H1 (cell line): ENCODE data around the gene SKP1. TPM values are rescaled to one million over a fixed set of nuclear protein-coding genes. Genes with fewer than 3 reads are reported as not detected.

Source experiments
- CTCF ChIA-PET: fragments of 300-600 bp; sonication (Branson Sonifier 250); formaldehyde crosslinking; loops from one replicate; lab custom pipeline; 2021; ENCODE audit not compliant: partially characterized antibody; lab: Charles Lee
- POLR2A ChIA-PET: fragments of 300-600 bp; sonication (Branson Sonifier 250); formaldehyde crosslinking; loops from one replicate; lab custom pipeline; 2021; ENCODE audit warnings: inconsistent platforms; ENCODE audit not compliant: partially characterized antibody; lab: Charles Lee
- DNase-seq, 2 experiments: peaks; one replicate each; pipeline versions ENCODE4 v3.0.0 to v3.0.0-alpha.2; 2010 to 2022; ENCODE audit warnings: low spot score in 2 of 2, low read depth in 1 of 2, mixed read lengths in 1 of 2
- FAIRE-seq: peaks from 2 replicates; lab custom pipeline; 2011; peaks lifted over from hg19 to GRCh38; lab: Jason Lieb, UNC
- H2AFZ ChIP-seq: 2 replicates; pipeline ENCODE4 v1.8.1; 2012; ENCODE audit warnings: low read length, inconsistent platforms
- H2AK5ac ChIP-seq: 2 replicates; pipeline ENCODE4 v1.6.1; 2013; ENCODE audit warnings: low read depth, low read length
- H2BK120ac ChIP-seq: replicated peaks from 2 replicates; pipeline ENCODE3; 2013; ENCODE audit warnings: low read depth, low read length, inconsistent platforms
- H2BK12ac ChIP-seq: 2 replicates; pipeline ENCODE4 v1.6.1; 2013; ENCODE audit warnings: low read depth, low read length
- H2BK15ac ChIP-seq: 2 replicates; pipeline ENCODE4 v1.6.1; 2013; ENCODE audit warnings: low read length
- H2BK20ac ChIP-seq: 2 replicates; pipeline ENCODE4 v1.6.1; 2013; ENCODE audit warnings: low read length
- H2BK5ac ChIP-seq: 2 replicates; pipeline ENCODE4 v1.6.1; 2013; ENCODE audit warnings: low read depth, low read length
- H3K14ac ChIP-seq: 2 replicates; pipeline ENCODE4 v1.6.1; 2013; ENCODE audit warnings: inconsistent platforms; ENCODE audit not compliant: insufficient read length
- H3K18ac ChIP-seq: 2 replicates; pipeline ENCODE4 v1.6.1; 2013; ENCODE audit warnings: low read length; ENCODE audit errors: extremely low read depth
- H3K23ac ChIP-seq: 2 replicates; pipeline ENCODE4 v1.6.1; 2013; ENCODE audit warnings: inconsistent platforms; ENCODE audit not compliant: insufficient read length
- H3K23me2 ChIP-seq: 2 replicates; pipeline ENCODE4 v1.6.1; 2013; ENCODE audit warnings: low read depth, low read length
- H3K27ac ChIP-seq: 2 replicates; pipeline ENCODE4 v1.6.1; 2011; ENCODE audit warnings: low read depth, low read length, inconsistent platforms
- H3K27me3 ChIP-seq, 4 experiments: replicated peaks in 1 of 4; 1 replicate in 1 of 4; 2 replicates in 3 of 4; pipeline versions ENCODE4 v1.6.1 to v1.8.1; 2011 to 2013; ENCODE audit warnings: low read length in 3 of 4, mild to moderate bottlenecking in 3 of 4, inconsistent platforms in 2 of 4, mixed read lengths in 2 of 4, moderate library complexity in 1 of 4; ENCODE audit not compliant: control insufficient read depth in 3 of 4, insufficient read depth in 3 of 4; ENCODE audit errors: extremely low read depth in 1 of 4
- H3K36me3 ChIP-seq, 4 experiments: 2 replicates each; pipeline versions ENCODE4 v1.6.1 to v1.8.1; 2011 to 2013; ENCODE audit warnings: mild to moderate bottlenecking in 4 of 4, low read length in 3 of 4, moderate library complexity in 2 of 4, control low read depth in 1 of 4, inconsistent platforms in 1 of 4; ENCODE audit not compliant: insufficient read depth in 4 of 4, control insufficient read depth in 2 of 4
- H3K4ac ChIP-seq: replicated peaks from 2 replicates; pipeline ENCODE3; 2013; ENCODE audit warnings: low read length, low read depth, mixed read lengths, inconsistent platforms; ENCODE audit not compliant: insufficient read length
- H3K4me1 ChIP-seq, 4 experiments: replicated peaks in 1 of 4; 1 replicate in 1 of 4; 2 replicates in 3 of 4; pipeline versions ENCODE4 v1.6.1 to v1.8.1; 2011 to 2013; ENCODE audit warnings: low read length in 3 of 4, inconsistent platforms in 2 of 4, mixed read lengths in 1 of 4; ENCODE audit not compliant: insufficient read depth in 4 of 4, control insufficient read depth in 3 of 4
- H3K4me2 ChIP-seq, 2 experiments: 2 replicates each; pipeline versions ENCODE4 v1.6.1 to v1.8.1; 2011 to 2013; ENCODE audit warnings: low read depth in 2 of 2, low read length in 2 of 2, control low read depth in 1 of 2, inconsistent platforms in 1 of 2, mild to moderate bottlenecking in 1 of 2; ENCODE audit not compliant: insufficient read depth in 1 of 2
- H3K4me3 ChIP-seq, 4 experiments: fragments of 200-600, 300-600 bp in 1 of 4; sonication (generic), shearing (Covaris generic), sonication (Bioruptor Twin) in 1 of 4; 2 replicates each; pipeline versions ENCODE4 v1.5.1 to v1.8.1; 2011 to 2016; ENCODE audit warnings: low read length in 4 of 4, low read depth in 3 of 4, control low read depth in 2 of 4, inconsistent platforms in 2 of 4, mild to moderate bottlenecking in 2 of 4, mixed read lengths in 1 of 4, moderate library complexity in 1 of 4; ENCODE audit not compliant: insufficient read depth in 2 of 4; ENCODE audit errors: extremely low read depth in 1 of 4
- H3K56ac ChIP-seq: replicated peaks from 2 replicates; pipeline ENCODE3; 2013; ENCODE audit warnings: low read depth, mild to moderate bottlenecking, mixed read lengths, low read length, inconsistent platforms; ENCODE audit not compliant: insufficient read length
- H3K79me1 ChIP-seq: 2 replicates; pipeline ENCODE4 v1.6.1; 2013; ENCODE audit warnings: low read depth, low read length, control low read depth
- H3K79me2 ChIP-seq, 2 experiments: 2 replicates each; pipeline versions ENCODE4 v1.6.1 to v1.8.1; 2012 to 2013; ENCODE audit warnings: low read length in 2 of 2, mild to moderate bottlenecking in 2 of 2, inconsistent platforms in 1 of 2; ENCODE audit not compliant: insufficient read depth in 2 of 2, control insufficient read depth in 1 of 2
- H3K9ac ChIP-seq, 4 experiments: replicated peaks in 1 of 4; 1 replicate in 1 of 4; 2 replicates in 3 of 4; pipeline versions ENCODE4 v1.6.1 to v1.8.1; 2011 to 2013; ENCODE audit warnings: low read depth in 3 of 4, low read length in 3 of 4, control low read depth in 2 of 4, mild to moderate bottlenecking in 2 of 4, moderate library complexity in 2 of 4, inconsistent platforms in 1 of 4; ENCODE audit errors: extremely low read depth in 1 of 4
- H3K9me3 ChIP-seq, 2 experiments: 2 replicates each; pipeline versions ENCODE4 v1.6.1 to v1.8.1; 2012 to 2013; ENCODE audit warnings: mild to moderate bottlenecking in 2 of 2, moderate library complexity in 2 of 2, control low read depth in 1 of 2, inconsistent platforms in 1 of 2, low read depth in 1 of 2, low read length in 1 of 2, mixed read lengths in 1 of 2; ENCODE audit not compliant: insufficient read depth in 2 of 2
- H4K20me1 ChIP-seq, 2 experiments: replicated peaks in 1 of 2; 2 replicates each; pipeline versions ENCODE3 to v1.8.1; 2011 to 2013; ENCODE audit warnings: inconsistent platforms in 2 of 2, low read length in 2 of 2, mild to moderate bottlenecking in 1 of 2; ENCODE audit not compliant: insufficient read depth in 2 of 2, control insufficient read depth in 1 of 2
- H4K5ac ChIP-seq: 2 replicates; pipeline ENCODE4 v1.6.1; 2013; ENCODE audit warnings: low read length, low read depth, mixed read lengths, inconsistent platforms; ENCODE audit not compliant: insufficient read length
- H4K8ac ChIP-seq: 2 replicates; pipeline ENCODE4 v1.8.0; 2013; ENCODE audit warnings: mild to moderate bottlenecking, moderate library complexity, low read length, inconsistent platforms; ENCODE audit not compliant: insufficient read depth; ENCODE audit errors: extremely low read depth
- H4K91ac ChIP-seq: replicated peaks from 2 replicates; pipeline ENCODE3; 2013; ENCODE audit warnings: low read length, mixed read lengths, inconsistent platforms; ENCODE audit not compliant: insufficient read length
- KDM1A ChIP-seq: fragments of 200-600, 300-600 bp; sonication (generic); IDR thresholded peaks from 2 replicates; pipeline ENCODE4 v1.7.1; 2016; ENCODE audit warnings: mild to moderate bottlenecking, low read length, borderline replicate concordance
- KDM4A ChIP-seq: IDR thresholded peaks from one replicate; pipeline ENCODE4 v1.7.1; 2012; ENCODE audit warnings: low read depth, mild to moderate bottlenecking, moderate library complexity, low read length, inconsistent platforms; ENCODE audit not compliant: severe bottlenecking
- PHF8 ChIP-seq: fragments of 200-600 bp; sonication (generic); conservative IDR thresholded peaks from 2 replicates; pipeline ENCODE4 v1.7.1; 2012; ENCODE audit warnings: low read depth, mild to moderate bottlenecking, inconsistent platforms, low read length, moderate library complexity
- RAD21 ChIP-seq, 2 experiments: IDR thresholded peaks in 1 of 2; conservative IDR thresholded peaks in 1 of 2; 2 replicates each; pipeline ENCODE4 v1.6.1; 2011; ENCODE audit warnings: low read depth in 2 of 2, low read length in 2 of 2, improper control_type of control experiment in 1 of 2, inconsistent platforms in 1 of 2, mild to moderate bottlenecking in 1 of 2, moderate library complexity in 1 of 2
- RBBP5 ChIP-seq: IDR thresholded peaks from 2 replicates; pipeline ENCODE4 v1.7.1; 2012; ENCODE audit warnings: low read depth, mild to moderate bottlenecking, inconsistent platforms, low read length, moderate library complexity, borderline replicate concordance
- RXRA ChIP-seq: IDR thresholded peaks from 2 replicates; pipeline ENCODE4 v1.6.1; 2011; ENCODE audit warnings: low read depth, mild to moderate bottlenecking, low read length, moderate library complexity; ENCODE audit not compliant: insufficient read depth
- SP1 ChIP-seq: IDR thresholded peaks from 2 replicates; pipeline ENCODE4 v1.6.1; 2011; ENCODE audit warnings: low read depth, low read length
- SRF ChIP-seq: IDR thresholded peaks from 2 replicates; pipeline ENCODE4 v1.6.1; 2011; ENCODE audit warnings: mild to moderate bottlenecking, low read depth, low read length, moderate library complexity
- WGBS, 2 experiments: shearing (Covaris generic) in 1 of 2; methylation state at CpG; one replicate each; pipeline versions ENCODE4 v1.1.6 to v1.1.7; 2013 to 2015; ENCODE audit warnings: low lambda C conversion rate in 2 of 2, mixed read lengths in 2 of 2, inconsistent platforms in 1 of 2, low coverage in 1 of 2, missing lambda C conversion rate in 1 of 2; ENCODE audit not compliant: insufficient replicate concordance in 2 of 2, insufficient coverage in 1 of 2, insufficient read length in 1 of 2; ENCODE audit errors: extremely low coverage in 1 of 2, missing lambda C conversion rate in 1 of 2; 5-methylcytosine and 5-hydroxymethylcytosine counted together
- polyA plus RNA-seq, 7 experiments: library from polyadenylated mRNA; depleted of rRNA in 3 of 7; stranded (reverse) in 5 of 7; unstranded in 2 of 7; fragments of >200 nt in 5 of 7; fragments of 200-250 nt in 2 of 7; gene quantifications; 1 replicate in 5 of 7; 2 replicates in 1 of 7; 4 replicates in 1 of 7; pipeline versions ENCODE4 v1.2.1 to v1.2.3, GENCODE V29; 2011 to 2013; ENCODE audit warnings: missing spikeins in 2 of 7, mixed read lengths in 2 of 7
- total RNA-seq: library from RNA; stranded (reverse); fragmentation: NEBNext Ultra II Directional; extraction: Animal tissue kit (Norgen Biotek cat#: 25700); gene quantifications from 2 replicates; pipeline ENCODE4 v1.2.1, GENCODE V29; 2021
- TF ChIP-seq, protein P1 (sequence below): IDR thresholded peaks from 2 replicates; pipeline ENCODE4 v1.6.1; 2011; ENCODE audit warnings: low read depth, mild to moderate bottlenecking, low read length; ENCODE audit not compliant: insufficient read depth

The SKP1 gene
- total and polyA plus RNA-seq, 2 of the 8 experiments (the other 6 are each of a cell fraction or from before 2014, with no cell fraction given) = 163 to 332 TPM

DNA sequence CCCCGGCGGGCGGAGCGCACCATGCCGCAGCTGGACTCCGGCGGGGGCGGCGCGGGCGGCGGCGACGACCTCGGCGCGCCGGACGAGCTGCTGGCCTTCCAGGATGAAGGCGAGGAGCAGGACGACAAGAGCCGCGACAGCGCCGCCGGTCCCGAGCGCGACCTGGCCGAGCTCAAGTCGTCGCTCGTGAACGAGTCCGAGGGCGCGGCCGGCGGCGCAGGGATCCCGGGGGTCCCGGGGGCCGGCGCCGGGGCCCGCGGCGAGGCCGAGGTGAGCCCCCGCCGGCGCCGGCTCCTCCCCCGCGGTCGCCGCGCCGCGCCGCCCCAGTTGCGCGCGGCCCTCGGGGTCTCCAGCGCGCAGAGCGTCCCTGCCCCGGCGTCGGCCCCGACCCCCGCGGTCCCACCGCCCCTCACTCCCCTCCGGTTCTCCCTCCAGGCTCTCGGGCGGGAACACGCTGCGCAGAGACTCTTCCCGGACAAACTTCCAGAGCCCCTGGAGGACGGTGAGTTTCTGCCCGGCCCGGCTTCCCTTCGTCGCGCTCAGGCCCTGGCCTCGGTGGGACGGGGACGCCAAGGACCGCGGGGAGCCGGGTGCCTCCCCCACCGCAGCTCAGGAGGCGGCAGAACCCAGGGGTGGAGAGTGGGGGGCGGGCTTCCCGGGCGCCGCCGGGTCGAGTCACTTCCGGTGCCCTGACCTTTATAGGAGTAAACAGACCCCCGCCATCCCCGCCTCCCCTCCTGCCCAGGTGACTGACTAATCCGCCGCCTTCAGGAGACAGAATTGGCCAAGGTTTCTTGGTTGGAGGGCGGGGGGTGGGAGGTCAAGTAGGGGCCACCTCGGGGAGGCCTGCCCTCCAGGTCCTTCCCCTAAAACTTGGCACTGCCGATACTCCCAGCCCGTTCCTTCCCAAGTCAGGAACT, 61.6 kb downstream of the SKP1 start:
- FAIRE-seq = no peak
- 0 out of 2 replicates have a peak, but pooled peaks have one; percentile 9 for TF ChIP-seq SRF
- TF ChIP-seq, protein P1, sequence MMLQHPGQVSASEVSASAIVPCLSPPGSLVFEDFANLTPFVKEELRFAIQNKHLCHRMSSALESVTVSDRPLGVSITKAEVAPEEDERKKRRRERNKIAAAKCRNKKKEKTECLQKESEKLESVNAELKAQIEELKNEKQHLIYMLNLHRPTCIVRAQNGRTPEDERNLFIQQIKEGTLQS = 0 out of 2 replicates have a peak, but pooled peaks have one; percentile 2
- no peak for TF ChIP-seq SP1
- no peak for TF ChIP-seq RAD21 (IDR thresholded peaks at IDR 0.05 in 1 of 2, conservative IDR thresholded peaks at IDR 0.05 in 1 of 2; ENCODE audit: low read depth in 2 of 2, low read length in 2 of 2)
- TF ChIP-seq PHF8 = peak; percentile 50
- TF ChIP-seq KDM4A = peak; percentile 66
- TF ChIP-seq RBBP5 = peak; percentile 46; the same call in 1 of the 2 replicates
- TF ChIP-seq RXRA = peak; percentile 75; the same call in 1 of the 2 replicates
- 0 out of 2 replicates have a peak, but pooled peaks have one; percentile 16 for TF ChIP-seq KDM1A

More for the DNA sequence above, 61.6 kb downstream of the SKP1 start:
- H3K79me1 ChIP-seq = no peaks in the 10 kb centered on the region
- H3K9ac ChIP-seq = peak overlapping the region; percentile 22 to 68 (median 56); a peak in 3 of 7 replicates
- H4K91ac ChIP-seq = no peak overlapping the region
- H2AFZ ChIP-seq = no peak overlapping the region
- H2BK15ac ChIP-seq = no peak overlapping the region
- peak overlapping the region; percentile 90 for H3K18ac ChIP-seq
- peak overlapping the region; percentile 74 to 100 for H3K4me2 ChIP-seq
- H3K14ac ChIP-seq = no peak overlapping the region
- H3K79me2 ChIP-seq = no peaks in the 10 kb centered on the region
- peak in 1 of 2 experiments; percentile 77 for DNase-seq
- H2BK5ac ChIP-seq = no peak overlapping the region
- peak overlapping the region; percentile 63 for H4K8ac ChIP-seq
- peaks cover 0 to 15% (median 9%) of the 10 kb centered on the region in 4 experiments; a peak in 6 of 7 replicates for H3K4me1 ChIP-seq
- H3K9me3 ChIP-seq = no peaks in the 10 kb centered on the region
- no peak overlapping the region for H2AK5ac ChIP-seq
- ChIA-PET POLR2A (interaction anchor here (0.7 to 5.0 kb wide), 4 partner anchors 9 to 111 kb away, joined by 3 to 17 read pairs (median 3); partner anchors contain the start of gene SKP1), CTCF (interaction anchor here (1.3 to 21.7 kb wide), 4 partner anchors 10 to 29 kb away, joined by 5 to 270 read pairs (median 66); no protein-coding TSS in a partner anchor)
- no peak overlapping the region for H3K23ac ChIP-seq
- H2BK20ac ChIP-seq = no peak overlapping the region
- H3K27me3 ChIP-seq = peaks cover 20 to 35% (median 32%) of the 10 kb centered on the region in 4 experiments
- peaks cover 10% of the 10 kb centered on the region; the same call in 1 of the 2 replicates for H3K23me2 ChIP-seq
- H3K4ac ChIP-seq = no peak overlapping the region
- H3K27ac ChIP-seq = no peak overlapping the region
- peaks cover 0 to 2% (median 0%) of the 10 kb centered on the region in 4 experiments; a peak in 1 of 8 replicates for H3K36me3 ChIP-seq
- no peak overlapping the region for H2BK12ac ChIP-seq
- peak overlapping the region; percentile 53 to 89 (median 66) for H3K4me3 ChIP-seq
- H4K5ac ChIP-seq = peak overlapping the region; percentile 30
- no peak overlapping the region for H3K56ac ChIP-seq
- H2BK120ac ChIP-seq = no peak overlapping the region
- WGBS, 2 experiments = 3% methylated on average over 37 of the region's 110 CpGs; no CpG with 5 or more reads in 1 of the 2 experiments
- H4K20me1 ChIP-seq = peaks cover 3 to 14% of the 10 kb centered on the region in 2 experiments
